ENCODE data around the gene GATB.
A peak's percentile ranks its signal among the peaks of the same experiment; 100 is the strongest.

Gene GATB

GRCh38 chr4:151803246-151803645 is 42.4 kb upstream of the GATB start:
- Histone ChIP-seq H3K36me3 (ENCODE audit: control insufficient read depth in 2 of 2, insufficient read depth in 2 of 2, low read length in 2 of 2) (no peaks in the 10 kb centered on the region), H3K27ac (ENCODE audit: low read depth in 2 of 2, low read length in 2 of 2) (no peak overlapping the region), H3K4me1 (ENCODE audit: control insufficient read depth in 2 of 2, insufficient read depth in 2 of 2, low read length in 2 of 2) (peaks cover 11 to 14% of the 10 kb centered on the region in 2 donors), H3K9me3 (ENCODE audit: control insufficient read depth in 2 of 2, low read length in 2 of 2) (no peaks in the 10 kb centered on the region), H3K9ac (ENCODE audit: low read depth in 1 of 2, low read length in 2 of 2) (no peak overlapping the region), H3K4me3 (ENCODE audit: low read length in 2 of 2) (no peak overlapping the region), H3K27me3 (ENCODE audit: control insufficient read depth in 2 of 2, insufficient read depth in 2 of 2, low read length in 2 of 2) (no peaks in the 10 kb centered on the region)

DNA sequence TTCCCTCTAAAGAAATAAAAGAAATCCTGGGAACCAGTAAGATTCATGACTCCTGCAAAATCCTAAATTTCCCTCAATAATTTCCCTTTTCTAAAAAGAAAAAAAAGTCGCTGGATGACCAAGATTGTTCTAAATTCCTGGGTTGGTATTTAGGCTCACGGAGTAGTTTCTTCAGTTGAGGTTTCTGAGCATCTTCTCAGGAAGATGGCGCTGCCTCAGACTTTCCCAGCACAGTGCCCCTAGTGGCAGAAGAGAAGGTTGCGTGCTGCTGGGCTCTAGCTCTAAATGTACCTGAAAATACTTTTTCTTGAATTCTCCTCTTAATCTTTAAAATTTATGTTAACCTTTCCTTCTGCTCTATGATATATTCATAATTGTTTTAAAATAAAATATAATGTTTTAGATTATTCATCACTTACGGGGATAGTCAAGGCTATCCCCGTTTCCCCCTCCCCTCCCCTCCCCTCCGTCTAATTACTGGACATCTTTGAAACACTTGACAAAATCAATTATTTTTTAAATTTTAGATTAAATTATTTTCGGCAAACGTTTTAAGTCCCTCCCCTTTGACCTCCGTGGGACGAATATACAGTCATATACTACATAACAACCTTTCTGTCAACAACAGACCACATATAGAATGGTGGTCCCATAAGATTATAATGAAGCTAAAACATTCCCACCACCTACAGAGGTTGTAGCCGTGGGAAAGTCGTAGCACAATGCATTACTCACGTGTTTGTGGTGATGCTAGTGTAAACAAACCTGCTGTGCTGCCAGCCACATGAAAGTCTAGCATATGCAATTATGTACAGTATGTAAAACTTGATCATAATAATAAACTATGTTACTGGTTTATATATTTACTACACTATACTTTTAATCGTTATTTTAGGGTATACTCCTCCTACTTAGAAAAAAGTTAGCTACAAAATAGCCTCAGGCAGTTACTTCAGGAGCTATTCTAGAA is 41.0 kb upstream of the GATB start:
- H3K27me3 ChIP-seq (ENCODE audit: control insufficient read depth in 2 of 2, insufficient read depth in 2 of 2, low read length in 2 of 2) = no peaks in the 10 kb centered on the region

DNA sequence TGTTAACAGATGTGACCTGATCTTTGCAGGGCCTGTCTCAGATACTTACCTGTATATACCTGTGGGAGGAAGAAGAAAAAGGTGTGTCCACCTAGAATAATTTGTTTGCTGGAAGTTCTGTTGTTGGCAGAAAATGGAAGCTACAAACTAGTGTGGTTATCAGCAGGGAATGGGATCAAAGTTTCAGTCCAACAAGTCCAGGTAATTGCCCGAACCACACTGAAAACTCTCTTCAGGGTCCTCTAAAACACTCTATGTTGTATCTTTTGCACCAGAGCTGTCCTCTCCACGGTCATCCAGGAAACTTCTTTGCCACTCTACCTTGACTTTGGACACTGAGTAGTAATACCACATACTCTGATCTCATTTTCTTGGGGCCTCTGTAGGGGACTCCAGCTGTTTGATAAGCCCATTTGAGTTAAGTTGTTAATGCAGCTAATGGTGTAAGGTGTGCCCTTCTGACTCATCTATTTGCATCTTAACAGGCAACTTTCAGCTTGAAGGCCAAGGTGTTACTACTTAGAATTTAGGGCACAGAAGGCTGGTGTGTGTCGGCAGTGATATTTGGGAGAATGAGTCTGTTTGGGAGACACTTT is 38.7 kb upstream of the GATB start:
- H3K9ac ChIP-seq (ENCODE audit: low read depth in 1 of 2, low read length in 2 of 2) = no peak overlapping the region
- no peaks in the 10 kb centered on the region for H3K27me3 ChIP-seq (ENCODE audit: control insufficient read depth in 2 of 2, insufficient read depth in 2 of 2, low read length in 2 of 2)
- H3K4me3 ChIP-seq (ENCODE audit: low read length in 2 of 2) = no peak overlapping the region
- H3K9me3 ChIP-seq (ENCODE audit: control insufficient read depth in 2 of 2, low read length in 2 of 2) = no peaks in the 10 kb centered on the region
- H3K27ac ChIP-seq (ENCODE audit: low read depth in 2 of 2, low read length in 2 of 2) = peak overlapping the region; percentile 53 to 54
- H3K4me1 ChIP-seq (ENCODE audit: control insufficient read depth in 2 of 2, insufficient read depth in 2 of 2, low read length in 2 of 2) = peaks cover 18 to 34% of the 10 kb centered on the region in 2 donors
- no peaks in the 10 kb centered on the region for H3K36me3 ChIP-seq (ENCODE audit: control insufficient read depth in 2 of 2, insufficient read depth in 2 of 2, low read length in 2 of 2)

More for the DNA sequence above, 41.0 kb upstream of the GATB start:
- H3K36me3 ChIP-seq (ENCODE audit: control insufficient read depth in 2 of 2, insufficient read depth in 2 of 2, low read length in 2 of 2) = no peaks in the 10 kb centered on the region
- H3K27ac ChIP-seq (ENCODE audit: low read depth in 2 of 2, low read length in 2 of 2) = no peak overlapping the region
- peaks cover 13 to 24% of the 10 kb centered on the region in 2 donors for H3K4me1 ChIP-seq (ENCODE audit: control insufficient read depth in 2 of 2, insufficient read depth in 2 of 2, low read length in 2 of 2)
- no peak overlapping the region for H3K4me3 ChIP-seq (ENCODE audit: low read length in 2 of 2)
- H3K9me3 ChIP-seq (ENCODE audit: control insufficient read depth in 2 of 2, low read length in 2 of 2) = no peaks in the 10 kb centered on the region
- H3K9ac ChIP-seq (ENCODE audit: low read depth in 1 of 2, low read length in 2 of 2) = no peak overlapping the region

- peak overlapping the region; percentile 13 to 53 for H3K27ac ChIP-seq (ENCODE audit: low read depth in 2 of 2, low read length in 2 of 2)
- no peak overlapping the region for H3K9ac ChIP-seq (ENCODE audit: low read depth in 1 of 2, low read length in 2 of 2)
- H3K4me1 ChIP-seq (ENCODE audit: control insufficient read depth in 2 of 2, insufficient read depth in 2 of 2, low read length in 2 of 2) = peaks cover 18 to 34% of the 10 kb centered on the region in 2 donors
- H3K36me3 ChIP-seq (ENCODE audit: control insufficient read depth in 2 of 2, insufficient read depth in 2 of 2, low read length in 2 of 2) = no peaks in the 10 kb centered on the region
- no peak overlapping the region for H3K4me3 ChIP-seq (ENCODE audit: low read length in 2 of 2)
- H3K27me3 ChIP-seq (ENCODE audit: control insufficient read depth in 2 of 2, insufficient read depth in 2 of 2, low read length in 2 of 2) = no peaks in the 10 kb centered on the region
- H3K9me3 ChIP-seq (ENCODE audit: control insufficient read depth in 2 of 2, low read length in 2 of 2) = no peaks in the 10 kb centered on the region
Observed at GRCh38 chr4:151798678-151799416, 38.0 kb upstream of the GATB start.

GRCh38 chr4:151797853-151798252 is 37.0 kb upstream of the GATB start:
- Histone ChIP-seq H3K36me3 (ENCODE audit: control insufficient read depth in 2 of 2, insufficient read depth in 2 of 2, low read length in 2 of 2) (no peaks in the 10 kb centered on the region), H3K4me3 (ENCODE audit: low read length in 2 of 2) (no peak overlapping the region), H3K9ac (ENCODE audit: low read depth in 1 of 2, low read length in 2 of 2) (no peak overlapping the region), H3K27ac (ENCODE audit: low read depth in 2 of 2, low read length in 2 of 2) (no peak overlapping the region), H3K9me3 (ENCODE audit: control insufficient read depth in 2 of 2, low read length in 2 of 2) (no peaks in the 10 kb centered on the region), H3K27me3 (ENCODE audit: control insufficient read depth in 2 of 2, insufficient read depth in 2 of 2, low read length in 2 of 2) (no peaks in the 10 kb centered on the region), H3K4me1 (ENCODE audit: control insufficient read depth in 2 of 2, insufficient read depth in 2 of 2, low read length in 2 of 2) (peaks cover 18 to 34% of the 10 kb centered on the region in 2 donors)

GRCh38 chr4:151797131-151797530 is 36.3 kb upstream of the GATB start:
- H3K27ac ChIP-seq (ENCODE audit: low read depth in 2 of 2, low read length in 2 of 2) = peak overlapping the region; percentile 13 to 59

GRCh38 chr4:151796106-151796505 is 35.3 kb upstream of the GATB start:
- Histone ChIP-seq H3K4me1 (ENCODE audit: control insufficient read depth in 2 of 2, insufficient read depth in 2 of 2, low read length in 2 of 2) (peaks cover 18 to 34% of the 10 kb centered on the region in 2 donors), H3K36me3 (ENCODE audit: control insufficient read depth in 2 of 2, insufficient read depth in 2 of 2, low read length in 2 of 2) (no peaks in the 10 kb centered on the region), H3K27me3 (ENCODE audit: control insufficient read depth in 2 of 2, insufficient read depth in 2 of 2, low read length in 2 of 2) (no peaks in the 10 kb centered on the region), H3K9ac (ENCODE audit: low read depth in 1 of 2, low read length in 2 of 2) (no peak overlapping the region), H3K4me3 (ENCODE audit: low read length in 2 of 2) (no peak overlapping the region), H3K9me3 (ENCODE audit: control insufficient read depth in 2 of 2, low read length in 2 of 2) (no peaks in the 10 kb centered on the region), H3K27ac (ENCODE audit: low read depth in 2 of 2, low read length in 2 of 2) (no peak overlapping the region)

More at GRCh38 chr4:151797131-151797530, 36.3 kb upstream of the GATB start:
- H3K9me3 ChIP-seq (ENCODE audit: control insufficient read depth in 2 of 2, low read length in 2 of 2) = no peaks in the 10 kb centered on the region
- no peak overlapping the region for H3K9ac ChIP-seq (ENCODE audit: low read depth in 1 of 2, low read length in 2 of 2)
- peaks cover 18 to 34% of the 10 kb centered on the region in 2 donors for H3K4me1 ChIP-seq (ENCODE audit: control insufficient read depth in 2 of 2, insufficient read depth in 2 of 2, low read length in 2 of 2)
- H3K36me3 ChIP-seq (ENCODE audit: control insufficient read depth in 2 of 2, insufficient read depth in 2 of 2, low read length in 2 of 2) = no peaks in the 10 kb centered on the region
- no peaks in the 10 kb centered on the region for H3K27me3 ChIP-seq (ENCODE audit: control insufficient read depth in 2 of 2, insufficient read depth in 2 of 2, low read length in 2 of 2)
- peak overlapping the region in 1 of 2 donors; percentile 28 for H3K4me3 ChIP-seq (ENCODE audit: low read length in 2 of 2)

GRCh38 chr4:151792995-151793394 is 32.2 kb upstream of the GATB start:
- Histone ChIP-seq H3K4me1 (ENCODE audit: control insufficient read depth in 2 of 2, insufficient read depth in 2 of 2, low read length in 2 of 2) (peaks cover 7 to 21% of the 10 kb centered on the region in 2 donors), H3K27ac (ENCODE audit: low read depth in 2 of 2, low read length in 2 of 2) (no peak overlapping the region), H3K4me3 (ENCODE audit: low read length in 2 of 2) (no peak overlapping the region), H3K9ac (ENCODE audit: low read depth in 1 of 2, low read length in 2 of 2) (no peak overlapping the region), H3K36me3 (ENCODE audit: control insufficient read depth in 2 of 2, insufficient read depth in 2 of 2, low read length in 2 of 2) (no peaks in the 10 kb centered on the region), H3K9me3 (ENCODE audit: control insufficient read depth in 2 of 2, low read length in 2 of 2) (no peaks in the 10 kb centered on the region), H3K27me3 (ENCODE audit: control insufficient read depth in 2 of 2, insufficient read depth in 2 of 2, low read length in 2 of 2) (no peaks in the 10 kb centered on the region)

DNA sequence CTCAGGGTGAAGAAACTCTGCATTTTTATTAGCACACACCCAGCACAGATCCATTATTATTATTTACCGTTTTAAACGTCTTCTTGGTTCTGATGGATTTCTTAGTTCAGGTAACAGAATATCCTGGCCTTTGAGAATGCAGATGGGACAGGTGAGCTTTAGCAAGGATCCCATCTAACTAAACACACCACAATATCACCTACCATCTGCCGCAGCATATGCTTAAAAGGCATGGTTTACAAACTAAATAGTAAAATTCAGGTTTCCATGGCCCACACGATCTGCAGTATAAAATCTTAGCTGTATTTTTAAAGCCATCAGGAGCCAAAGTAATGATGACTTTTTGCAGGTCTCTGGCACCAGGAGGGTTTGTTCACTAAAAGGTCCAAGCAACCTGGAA is 31.7 kb upstream of the GATB start:
- no peaks in the 10 kb centered on the region for H3K9me3 ChIP-seq (ENCODE audit: control insufficient read depth in 2 of 2, low read length in 2 of 2)
- H3K4me1 ChIP-seq (ENCODE audit: control insufficient read depth in 2 of 2, insufficient read depth in 2 of 2, low read length in 2 of 2) = peaks cover 7 to 18% of the 10 kb centered on the region in 2 donors
- H3K4me3 ChIP-seq (ENCODE audit: low read length in 2 of 2) = no peak overlapping the region
- no peak overlapping the region for H3K27ac ChIP-seq (ENCODE audit: low read depth in 2 of 2, low read length in 2 of 2)
- no peaks in the 10 kb centered on the region for H3K36me3 ChIP-seq (ENCODE audit: control insufficient read depth in 2 of 2, insufficient read depth in 2 of 2, low read length in 2 of 2)
- no peaks in the 10 kb centered on the region for H3K27me3 ChIP-seq (ENCODE audit: control insufficient read depth in 2 of 2, insufficient read depth in 2 of 2, low read length in 2 of 2)
- H3K9ac ChIP-seq (ENCODE audit: low read depth in 1 of 2, low read length in 2 of 2) = no peak overlapping the region

DNA sequence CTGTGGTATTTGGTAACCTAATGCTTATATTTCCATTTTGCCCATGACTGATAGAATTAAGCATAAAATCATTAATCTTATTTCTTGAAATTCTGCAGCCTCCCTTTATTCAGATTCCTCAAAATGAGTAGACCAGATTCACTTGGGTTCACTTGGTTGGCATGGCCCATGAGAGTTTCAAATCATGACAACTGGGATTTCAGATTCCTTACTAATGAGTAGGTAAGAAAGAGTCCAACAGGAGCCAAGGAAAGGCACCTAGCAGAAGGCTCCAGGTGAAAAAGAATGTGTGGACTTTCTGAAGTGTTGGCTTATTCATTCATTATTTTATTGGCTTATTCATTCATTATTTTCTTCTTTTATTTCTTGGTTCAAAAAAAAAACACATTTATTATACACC is 27.2 kb upstream of the GATB start:
- Histone ChIP-seq H3K4me1 (ENCODE audit: control insufficient read depth in 2 of 2, insufficient read depth in 2 of 2, low read length in 2 of 2) (no peaks in the 10 kb centered on the region), H3K9me3 (ENCODE audit: control insufficient read depth in 2 of 2, low read length in 2 of 2) (no peaks in the 10 kb centered on the region), H3K36me3 (ENCODE audit: control insufficient read depth in 2 of 2, insufficient read depth in 2 of 2, low read length in 2 of 2) (no peaks in the 10 kb centered on the region), H3K9ac (ENCODE audit: low read depth in 1 of 2, low read length in 2 of 2) (no peak overlapping the region), H3K27ac (ENCODE audit: low read depth in 2 of 2, low read length in 2 of 2) (no peak overlapping the region), H3K4me3 (ENCODE audit: low read length in 2 of 2) (no peak overlapping the region), H3K27me3 (ENCODE audit: control insufficient read depth in 2 of 2, insufficient read depth in 2 of 2, low read length in 2 of 2) (no peaks in the 10 kb centered on the region)
